NT2/D1 (cell line): ENCODE data around the gene TRPV4.

Experiments used
- DNase-seq: peaks from one replicate; pipeline ENCODE4 v3.0.0-alpha.2; 2011; ENCODE audit warnings: low read depth, low spot score
- H3K27me3 ChIP-seq: 2 replicates; pipeline ENCODE4 v1.6.0; 2011; ENCODE audit warnings: mild to moderate bottlenecking; ENCODE audit not compliant: insufficient read length, insufficient read depth
- H3K36me3 ChIP-seq: 2 replicates; pipeline ENCODE4 v1.6.1; 2011; ENCODE audit warnings: mild to moderate bottlenecking, low read length, mixed read lengths; ENCODE audit not compliant: insufficient read depth, insufficient read length
- H3K4me1 ChIP-seq: 2 replicates; pipeline ENCODE4 v1.5.1; 2011; ENCODE audit not compliant: insufficient read depth, insufficient read length
- H3K4me3 ChIP-seq: 2 replicates; pipeline ENCODE4 v1.5.1; 2011; ENCODE audit warnings: low read depth; ENCODE audit not compliant: insufficient read length
- H3K9ac ChIP-seq: 2 replicates; pipeline ENCODE4 v1.6.0; 2011; ENCODE audit warnings: low read depth; ENCODE audit not compliant: insufficient read length
- H3K9me3 ChIP-seq: 2 replicates; pipeline ENCODE4 v1.5.1; 2011; ENCODE audit warnings: mild to moderate bottlenecking, low read length; ENCODE audit not compliant: insufficient read depth
- SUZ12 ChIP-seq: IDR thresholded peaks from 2 replicates; pipeline ENCODE4 v1.6.1; 2011; ENCODE audit not compliant: insufficient read length, insufficient read depth; ENCODE audit errors: extremely low read depth
- YY1 ChIP-seq: IDR thresholded peaks from 2 replicates; pipeline ENCODE4 v1.6.1; 2011; ENCODE audit not compliant: insufficient read length, insufficient read depth
- ZNF274 ChIP-seq: IDR thresholded peaks from 2 replicates; pipeline ENCODE4 v1.6.1; 2011; ENCODE audit warnings: mild to moderate bottlenecking, low read depth, low read length

TRPV4 gene

DNA sequence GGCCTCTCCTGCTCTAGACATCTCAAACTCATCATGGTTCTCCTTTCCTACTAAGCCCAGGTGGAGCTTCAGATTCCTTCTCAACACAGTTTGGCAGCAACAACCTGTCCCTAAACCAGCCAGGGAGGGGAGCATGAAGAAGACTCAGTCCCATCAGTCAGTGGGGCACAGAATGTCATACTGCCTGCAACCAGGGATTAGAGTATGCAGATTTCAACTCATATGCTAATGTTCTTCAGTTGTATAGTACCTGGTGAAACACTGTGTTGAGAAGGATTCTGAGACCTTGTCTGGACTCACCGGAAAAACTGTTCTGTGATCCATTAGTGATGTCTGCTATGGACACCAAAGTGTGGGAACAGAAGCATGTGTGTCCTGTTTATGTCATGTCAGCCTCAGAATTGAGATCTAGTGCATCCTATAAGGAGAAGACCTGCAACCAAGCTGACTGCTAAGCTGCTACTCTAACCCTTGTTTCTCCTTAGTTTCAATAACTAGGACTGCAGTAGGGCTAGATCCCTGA, 43.6 kb downstream of the TRPV4 start:
- TF ChIP-seq SUZ12 (no peak), ZNF274 (no peak), YY1 (no peak)
- Histone ChIP-seq H3K36me3 (peaks cover 23% of the 10 kb centered on the region), H3K27me3 (no peaks in the 10 kb centered on the region), H3K9me3 (no peaks in the 10 kb centered on the region), H3K4me1 (no peaks in the 10 kb centered on the region), H3K9ac (no peak overlapping the region), H3K4me3 (no peak overlapping the region)
- DNase-seq, result no peak

DNA sequence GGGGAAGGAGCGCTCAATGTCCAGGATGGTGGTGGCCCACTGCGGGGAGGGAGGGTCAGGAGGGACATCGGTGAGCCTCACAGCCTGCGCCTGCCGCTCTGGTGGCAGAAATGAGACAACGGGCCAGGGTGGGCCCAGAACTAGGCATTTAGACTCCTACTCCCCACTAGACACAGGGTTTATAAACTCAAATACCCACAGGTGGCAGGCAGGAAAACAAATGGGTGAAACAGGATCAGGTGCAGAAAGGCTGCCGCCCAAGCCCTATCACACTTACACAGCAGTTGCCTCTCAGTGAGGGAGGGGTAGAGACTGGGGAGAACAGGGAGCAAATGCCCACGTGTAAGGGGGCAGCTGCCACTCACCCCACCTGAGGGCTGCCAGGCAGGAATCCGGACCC, 46.4 kb downstream of the TRPV4 start:
- peaks cover 2% of the 10 kb centered on the region for H3K4me1 ChIP-seq
- peaks cover 4% of the 10 kb centered on the region; the same call in 1 of the 2 replicates for H3K9me3 ChIP-seq
- no peak overlapping the region for H3K4me3 ChIP-seq
- no peak for TF ChIP-seq YY1
- TF ChIP-seq ZNF274, result no peak
- TF ChIP-seq SUZ12, result no peak
- no peak for DNase-seq
- H3K27me3 ChIP-seq, result no peaks in the 10 kb centered on the region
- H3K36me3 ChIP-seq, result peaks cover 32% of the 10 kb centered on the region
- no peak overlapping the region for H3K9ac ChIP-seq

GRCh38 chr12:109785854-109786253, 47.3 kb downstream of the TRPV4 start:
- Histone ChIP-seq H3K9me3 (peaks cover 4% of the 10 kb centered on the region; the same call in 1 of the 2 replicates), H3K4me3 (no peak overlapping the region), H3K4me1 (peaks cover 2% of the 10 kb centered on the region), H3K9ac (no peak overlapping the region), H3K27me3 (no peaks in the 10 kb centered on the region), H3K36me3 (peaks cover 32% of the 10 kb centered on the region)
- no peak for TF ChIP-seq ZNF274
- TF ChIP-seq YY1, result no peak
- no peak for TF ChIP-seq SUZ12
- no peak for DNase-seq

- TF ChIP-seq ZNF274 (no peak), SUZ12 (no peak)
- H3K27me3 ChIP-seq, result no peaks in the 10 kb centered on the region
- H3K36me3 ChIP-seq, result peaks cover 32% of the 10 kb centered on the region
- H3K9me3 ChIP-seq, result peaks cover 4% of the 10 kb centered on the region; the same call in 1 of the 2 replicates
- no peak overlapping the region for H3K9ac ChIP-seq
- H3K4me3 ChIP-seq, result no peak overlapping the region
- peaks cover 2% of the 10 kb centered on the region for H3K4me1 ChIP-seq
- DNase-seq, result no peak
Measured at GRCh38 chr12:109783965-109784244, 49.3 kb downstream of the TRPV4 start.

DNA sequence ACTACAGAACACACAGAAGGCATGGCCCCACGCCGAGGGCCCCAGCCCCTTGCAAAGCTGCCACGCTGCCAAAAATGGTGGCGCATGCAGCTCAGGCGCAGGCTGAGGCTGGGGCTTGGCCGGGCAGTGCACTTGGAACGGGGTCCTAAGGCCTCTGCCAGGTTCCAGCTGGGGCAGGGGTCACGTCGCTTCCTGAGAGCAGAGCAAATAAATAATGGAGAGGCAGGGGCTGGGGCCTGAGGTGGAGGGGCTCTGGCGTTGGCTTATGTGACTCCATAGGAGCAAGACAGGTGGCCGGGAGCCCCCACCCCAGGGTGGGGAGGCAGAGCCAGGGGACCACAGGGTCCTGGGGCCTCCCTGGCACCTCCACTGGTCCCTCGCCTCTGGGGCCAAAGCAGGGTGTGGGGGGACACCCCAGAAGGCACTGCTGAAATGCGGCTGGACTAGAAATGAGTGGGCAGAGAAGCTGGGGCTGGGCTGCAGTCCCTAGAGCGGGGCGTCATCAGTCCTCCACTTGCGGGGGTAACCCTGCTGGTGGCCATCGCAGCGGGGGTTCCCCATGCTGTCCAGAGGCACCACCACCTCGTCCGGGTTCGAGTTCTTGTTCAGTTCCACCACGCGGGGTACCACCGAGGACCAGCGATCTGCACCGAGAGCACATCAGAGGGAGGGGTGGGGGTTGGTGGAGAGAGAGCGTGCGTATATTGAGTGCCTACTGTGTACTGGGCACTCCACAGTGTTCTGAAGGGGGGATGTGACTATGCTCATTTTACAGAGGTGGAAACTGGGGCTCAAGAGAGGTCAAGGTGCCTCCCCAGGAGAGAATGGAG, 49.8 kb downstream of the TRPV4 start:
- H3K9ac ChIP-seq, result no peak overlapping the region
- no peaks in the 10 kb centered on the region for H3K27me3 ChIP-seq
- H3K9me3 ChIP-seq, result peaks cover 4% of the 10 kb centered on the region; the same call in 1 of the 2 replicates
- TF ChIP-seq YY1 (no peak), ZNF274 (no peak), SUZ12 (no peak)
- H3K4me1 ChIP-seq, result peaks cover 2% of the 10 kb centered on the region
- peaks cover 29% of the 10 kb centered on the region for H3K36me3 ChIP-seq
- H3K4me3 ChIP-seq, result no peak overlapping the region
- no peak for DNase-seq

GRCh38 chr12:109782326-109782703, 50.9 kb downstream of the TRPV4 start:
- DNase-seq, result no peak

GRCh38 chr12:109781668-109782325, 51.4 kb downstream of the TRPV4 start:
- H3K36me3 ChIP-seq, result peaks cover 23% of the 10 kb centered on the region
- TF ChIP-seq ZNF274, result no peak
- TF ChIP-seq SUZ12, result no peak
- no peak for DNase-seq
- no peak overlapping the region for H3K4me3 ChIP-seq
- no peaks in the 10 kb centered on the region for H3K27me3 ChIP-seq
- peaks cover 4% of the 10 kb centered on the region; the same call in 1 of the 2 replicates for H3K9me3 ChIP-seq
- H3K4me1 ChIP-seq, result peaks cover 2% of the 10 kb centered on the region
- no peak overlapping the region for H3K9ac ChIP-seq

More at GRCh38 chr12:109782326-109782703, 50.9 kb downstream of the TRPV4 start:
- Histone ChIP-seq H3K4me3 (no peak overlapping the region), H3K9me3 (peaks cover 4% of the 10 kb centered on the region; the same call in 1 of the 2 replicates), H3K4me1 (peaks cover 2% of the 10 kb centered on the region), H3K27me3 (no peaks in the 10 kb centered on the region), H3K36me3 (peaks cover 25% of the 10 kb centered on the region), H3K9ac (no peak overlapping the region)
- no peak for TF ChIP-seq YY1
- no peak for TF ChIP-seq SUZ12
- TF ChIP-seq ZNF274, result no peak
